ENCODE measurements around the gene ABCC9. TPM values are rescaled to one million over a fixed set of nuclear protein-coding genes. Genes with fewer than 3 reads are reported as not detected.

The ABCC9 gene
- total RNA-seq, 1 experiment from 2014 or later, result 0.12 TPM

DNA sequence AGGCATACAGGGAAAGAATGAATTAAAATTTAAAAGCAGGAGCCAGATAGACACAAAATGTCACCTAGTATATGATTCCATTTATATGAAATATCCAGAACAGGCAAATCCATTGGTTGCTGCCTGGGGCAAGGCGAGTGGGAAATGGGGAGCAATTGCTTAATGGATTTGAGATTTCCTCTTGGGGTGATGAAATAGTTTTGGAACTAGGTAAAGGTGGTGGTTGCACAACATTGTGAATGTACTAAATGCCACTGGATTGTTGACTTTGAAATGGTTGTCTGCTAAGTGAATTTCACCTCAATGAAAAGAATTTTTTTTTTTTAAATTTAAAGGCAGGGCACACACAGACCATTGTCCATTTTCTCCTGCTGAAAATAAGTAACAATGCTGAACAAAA lies 61.9 kb downstream of the ABCC9 start:
- DNase-seq (ENCODE audit: low read depth), result no peak

DNA sequence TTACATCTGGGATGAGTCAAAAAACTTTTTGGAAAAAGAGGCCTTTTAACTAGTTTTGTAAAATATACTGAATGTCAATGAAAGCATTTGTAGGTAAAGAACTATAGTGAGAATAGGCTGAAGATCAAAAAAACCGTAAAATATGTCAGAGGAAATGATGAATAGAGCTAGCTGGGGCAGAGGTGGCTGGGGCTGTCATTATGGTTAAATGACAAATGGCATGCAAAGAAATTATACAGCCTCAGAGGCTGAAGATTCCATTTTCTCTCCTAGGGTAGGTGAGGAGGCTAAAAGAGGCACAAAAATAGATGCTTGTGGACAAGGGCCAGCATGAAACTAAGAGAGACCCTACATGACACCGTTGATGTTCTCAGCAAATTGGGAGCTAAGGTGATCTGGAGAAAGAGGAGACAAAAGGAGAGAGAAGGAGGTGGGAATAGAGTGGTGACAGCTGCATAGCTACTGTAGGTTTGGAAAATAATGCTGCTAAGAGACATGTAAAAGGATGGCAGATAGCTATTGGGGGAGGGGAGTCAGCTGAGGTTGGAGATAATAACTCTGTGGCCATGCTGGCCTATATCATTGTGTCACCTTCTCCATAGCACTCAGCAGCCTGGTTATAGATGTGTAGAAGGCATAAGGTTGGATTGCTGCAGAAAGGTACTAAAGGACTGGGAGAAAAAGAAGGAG lies 63.8 kb downstream of the ABCC9 start:
- DNase-seq (ENCODE audit: low read depth), result no peak

DNA sequence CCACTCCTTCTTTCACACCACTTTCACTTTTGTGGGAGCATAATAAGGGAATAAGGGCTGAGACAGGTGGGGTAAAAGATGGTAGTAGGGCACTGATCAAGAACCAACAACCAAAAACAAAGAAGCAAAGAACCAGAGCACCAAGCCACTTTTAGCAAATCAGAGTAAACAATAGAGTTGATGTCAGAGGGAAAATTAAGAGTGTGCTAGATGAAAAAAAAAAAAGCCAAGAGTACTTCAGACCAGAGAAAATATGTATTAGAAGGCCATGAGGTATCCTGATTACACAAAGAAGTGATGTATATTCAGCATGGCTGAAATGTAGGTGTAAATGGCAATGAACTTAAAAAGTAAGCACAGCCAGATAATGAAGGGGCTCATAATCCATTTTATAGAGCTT lies 75.4 kb downstream of the ABCC9 start:
- no peak for DNase-seq (ENCODE audit: low read depth)

DNA sequence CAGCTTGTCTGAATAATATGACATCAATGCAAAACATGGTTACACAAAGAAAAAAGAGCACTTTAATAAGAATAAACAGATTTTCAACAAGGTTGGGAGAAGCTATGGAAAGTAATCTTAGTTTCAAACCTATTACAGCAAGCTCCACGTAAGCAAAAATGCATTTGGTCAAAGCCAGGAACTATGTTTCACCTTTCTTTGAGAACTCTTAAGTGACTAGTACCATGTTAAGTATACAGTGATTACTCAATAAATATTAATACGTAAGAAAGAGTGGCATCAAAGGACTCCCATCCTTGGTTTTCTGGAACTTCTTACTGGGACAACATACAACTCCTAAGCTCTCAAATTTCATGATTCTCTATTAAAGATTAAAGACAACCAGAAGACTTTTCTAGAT lies 80.7 kb downstream of the ABCC9 start:
- DNase-seq (ENCODE audit: low read depth), result no peak

DNA sequence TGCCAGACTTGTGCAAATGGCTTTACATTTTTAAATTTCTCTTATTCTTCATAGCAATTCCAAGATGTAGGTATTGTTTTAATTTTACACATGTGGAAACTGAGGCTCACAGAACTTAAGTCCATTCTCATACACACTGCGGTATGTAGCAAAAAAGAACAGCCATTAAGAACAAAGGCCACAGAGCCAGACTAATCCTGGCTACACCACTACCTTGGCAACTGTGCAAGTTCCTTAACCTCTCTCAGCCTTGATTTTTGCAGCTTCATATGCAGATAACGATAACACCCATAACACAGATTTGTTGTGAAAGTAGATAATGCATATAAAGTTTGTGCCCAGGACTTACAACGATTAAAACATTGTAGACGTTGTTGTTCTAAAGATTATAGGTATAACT lies 81.1 kb downstream of the ABCC9 start:
- no peak for DNase-seq (ENCODE audit: low read depth)

DNA sequence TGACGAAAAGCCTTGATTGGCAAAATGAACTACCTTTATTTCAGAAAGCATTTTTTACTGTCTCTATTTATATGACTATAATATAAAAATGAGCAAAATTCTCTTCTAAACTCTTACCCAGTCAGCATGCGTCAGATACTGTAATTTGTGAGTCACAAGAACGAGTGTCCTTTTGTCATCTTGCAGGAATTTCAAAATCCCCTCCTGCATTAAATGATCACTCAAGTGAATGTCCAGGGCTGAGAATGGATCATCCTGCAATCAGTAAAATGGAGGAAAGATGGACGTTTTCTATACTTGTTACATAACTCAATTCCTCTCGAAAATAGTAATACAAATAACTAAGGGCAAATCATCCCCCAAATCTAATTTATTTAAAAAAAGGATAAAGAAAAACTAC lies 89.0 kb downstream of the ABCC9 start:
- peak; percentile 7 for DNase-seq (ENCODE audit: low read depth)

DNA sequence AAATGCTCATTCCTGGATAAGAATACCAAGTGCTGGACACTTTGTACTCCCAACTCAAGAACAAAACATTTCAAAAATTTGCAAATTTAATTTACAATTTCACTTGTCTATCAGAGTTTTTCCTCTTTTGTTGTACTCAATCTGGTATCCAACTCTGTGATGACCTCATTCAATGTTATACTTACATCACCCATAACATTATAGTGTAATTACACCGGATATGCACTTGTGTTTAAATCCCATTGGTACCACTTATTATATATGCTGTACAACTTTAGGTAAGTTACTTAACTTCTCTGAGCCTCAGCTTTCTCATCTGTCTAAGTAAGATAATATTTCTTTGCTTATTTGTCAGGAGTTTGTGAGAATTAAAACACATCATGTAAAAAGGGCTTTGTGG lies 90.1 kb downstream of the ABCC9 start:
- no peak for DNase-seq (ENCODE audit: low read depth)

DNA sequence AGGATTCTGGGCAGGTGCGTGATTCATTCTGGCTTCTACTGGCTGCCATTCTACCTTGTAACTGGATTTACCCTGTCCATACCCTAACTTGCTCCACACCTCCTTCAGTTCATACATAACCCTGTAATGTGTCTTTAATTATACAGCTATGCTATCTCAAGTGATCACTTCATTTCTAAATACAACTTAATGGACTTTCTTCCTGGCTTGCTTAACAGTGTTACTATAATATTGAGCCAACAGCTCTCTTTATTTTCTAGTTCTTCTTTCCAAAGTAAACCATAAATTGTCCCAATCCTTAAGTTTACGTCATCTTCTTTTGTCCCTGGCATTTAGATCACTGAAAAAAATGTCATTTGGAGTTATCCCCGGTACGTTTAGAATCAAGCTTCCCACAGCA lies 90.8 kb downstream of the ABCC9 start:
- no peak for DNase-seq (ENCODE audit: low read depth)

DNA sequence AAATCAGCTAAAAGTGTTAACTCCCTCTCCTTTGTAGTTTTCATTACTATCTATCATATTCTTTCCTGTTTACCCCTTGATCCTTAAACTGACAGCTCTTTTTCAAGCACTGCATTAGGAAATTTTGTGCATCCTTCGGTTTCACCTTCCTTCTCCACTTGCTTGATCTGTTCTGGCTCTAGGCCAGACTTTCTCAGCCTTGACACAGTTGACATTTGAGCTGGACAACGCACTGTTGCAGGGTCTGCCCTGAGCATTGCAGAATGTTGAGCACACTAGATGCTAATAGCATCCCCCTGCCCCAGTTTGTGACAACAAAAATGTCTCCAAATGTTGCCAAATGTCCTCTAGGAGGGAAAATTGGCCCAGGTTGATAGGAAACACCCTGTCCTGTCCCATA lies 91.3 kb downstream of the ABCC9 start:
- no peak for DNase-seq (ENCODE audit: low read depth)

DNA sequence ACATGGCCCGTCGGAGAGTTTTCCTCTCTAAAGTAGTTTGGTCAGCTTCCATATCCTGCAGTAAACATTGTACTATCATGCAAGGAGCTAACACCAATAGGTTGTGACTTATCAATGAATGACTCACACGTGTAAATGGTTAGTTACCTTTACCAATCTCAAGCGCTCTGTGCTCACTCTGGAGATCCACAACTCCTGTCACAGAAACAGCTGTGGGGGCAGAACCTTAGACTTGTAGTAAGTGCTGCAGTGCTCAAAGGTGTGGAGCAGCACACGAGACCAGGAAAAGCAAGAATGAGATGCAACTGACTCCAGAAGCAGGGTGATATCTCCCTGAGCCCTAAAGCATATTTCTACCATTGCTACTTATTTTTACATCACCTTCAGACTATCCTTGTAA lies 93.0 kb downstream of the ABCC9 start:
- DNase-seq (ENCODE audit: low read depth), result no peak

DNA sequence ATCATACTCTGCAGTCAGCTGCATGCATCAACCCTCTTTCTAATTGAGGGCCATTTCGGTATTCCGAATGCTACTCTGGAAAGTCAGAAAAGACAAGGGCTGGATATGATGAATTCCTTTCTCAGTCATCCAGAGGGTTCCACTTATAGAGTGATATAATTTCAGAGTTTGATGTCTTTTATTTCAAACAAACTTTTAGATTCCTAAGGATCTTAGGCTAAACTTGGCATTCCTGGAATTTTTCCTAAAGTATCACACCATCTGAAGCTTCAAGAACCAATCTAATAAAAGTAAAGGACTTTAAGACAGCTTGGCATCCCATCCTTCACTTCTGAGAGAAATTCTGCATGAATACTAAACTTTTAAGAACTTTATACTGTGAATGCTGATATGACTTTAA lies 97.4 kb downstream of the ABCC9 start:
- no peak for DNase-seq (ENCODE audit: low read depth)

DNA sequence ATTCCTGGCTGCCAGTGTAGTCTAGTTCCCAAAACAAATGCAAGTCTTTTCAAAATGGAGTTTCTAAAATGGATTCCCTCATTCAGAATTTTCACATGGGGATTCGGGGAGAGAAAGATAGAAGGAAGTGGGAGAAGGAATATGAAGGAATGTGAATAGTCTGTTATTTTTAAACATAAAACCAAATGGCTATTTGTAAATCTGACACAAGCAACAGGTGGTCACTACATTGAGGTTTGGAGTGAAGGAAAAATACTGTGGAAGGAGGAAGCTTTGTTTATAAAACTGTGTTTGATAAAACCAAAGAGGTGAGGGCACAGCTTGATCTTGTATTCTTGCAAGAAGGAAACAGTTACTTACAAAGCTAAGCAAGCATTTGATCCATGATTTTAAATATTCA lies 101.5 kb downstream of the ABCC9 start:
- no peak for DNase-seq (ENCODE audit: low read depth)

DNA sequence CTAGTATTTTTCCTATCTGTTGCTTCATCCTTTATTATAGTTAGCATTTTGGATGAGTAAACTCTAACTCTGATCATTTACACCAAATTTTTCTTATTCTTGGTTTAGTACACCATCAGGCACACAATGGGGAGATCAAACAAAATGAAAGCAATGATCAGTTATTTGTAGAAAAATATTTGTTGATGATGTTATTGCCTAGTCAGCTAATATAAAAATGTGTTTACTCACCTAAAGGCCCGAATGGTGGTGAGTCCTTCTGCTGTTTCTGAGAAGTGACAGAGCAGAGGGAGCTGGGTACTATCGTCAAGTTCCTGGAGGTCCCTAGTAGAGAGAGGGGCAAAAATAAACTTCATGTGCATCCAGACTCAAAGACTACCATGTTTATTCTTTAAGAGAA lies 103.4 kb downstream of the ABCC9 start:
- no peak for DNase-seq (ENCODE audit: low read depth)

DNA sequence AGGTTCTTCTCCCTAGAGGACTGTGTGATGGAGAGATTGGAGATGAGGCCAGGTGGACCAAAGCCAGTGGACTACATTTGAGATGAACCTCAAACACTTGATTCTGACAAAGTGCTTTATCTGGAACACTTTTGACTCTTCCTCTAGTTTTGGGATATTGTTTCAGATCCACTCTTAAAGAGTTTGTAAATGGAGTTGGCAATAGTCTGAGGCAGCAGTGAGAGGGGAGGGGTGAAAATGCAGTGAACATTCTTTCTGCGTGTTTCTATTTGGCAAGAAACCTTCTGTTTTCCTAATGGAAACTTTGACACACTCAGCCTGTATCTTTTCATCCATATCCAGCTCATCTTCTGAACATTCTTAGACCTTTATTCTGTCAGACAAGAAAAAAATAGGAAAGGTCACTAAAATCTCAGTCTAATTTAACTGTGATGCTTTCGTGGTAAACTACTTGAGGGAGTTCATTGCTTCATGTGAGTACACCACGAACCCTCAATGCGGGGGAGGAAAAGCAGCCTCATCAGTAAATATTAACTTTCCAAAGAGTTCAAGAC lies 109.4 kb downstream of the ABCC9 start:
- no peak for DNase-seq (ENCODE audit: low read depth)

DNA sequence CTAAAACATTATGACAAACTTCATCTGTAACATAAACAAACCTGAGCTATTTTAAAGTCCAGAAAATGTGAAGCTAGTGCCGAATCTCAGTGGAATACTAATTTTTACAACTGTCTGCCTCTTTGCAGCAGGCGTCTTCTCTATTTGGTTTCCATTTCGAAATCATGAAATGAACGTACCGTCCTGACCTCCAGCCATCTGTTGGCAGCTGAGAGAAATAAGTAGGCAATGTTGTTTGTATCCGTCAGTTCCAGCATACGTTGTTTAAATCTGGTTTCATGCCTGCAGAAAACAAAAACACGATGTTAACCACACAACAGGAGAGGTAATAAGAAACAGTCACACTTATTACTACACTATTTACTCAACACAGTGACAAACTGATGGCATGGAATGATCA lies 112.4 kb downstream of the ABCC9 start:
- no peak for DNase-seq (ENCODE audit: low read depth)

DNA sequence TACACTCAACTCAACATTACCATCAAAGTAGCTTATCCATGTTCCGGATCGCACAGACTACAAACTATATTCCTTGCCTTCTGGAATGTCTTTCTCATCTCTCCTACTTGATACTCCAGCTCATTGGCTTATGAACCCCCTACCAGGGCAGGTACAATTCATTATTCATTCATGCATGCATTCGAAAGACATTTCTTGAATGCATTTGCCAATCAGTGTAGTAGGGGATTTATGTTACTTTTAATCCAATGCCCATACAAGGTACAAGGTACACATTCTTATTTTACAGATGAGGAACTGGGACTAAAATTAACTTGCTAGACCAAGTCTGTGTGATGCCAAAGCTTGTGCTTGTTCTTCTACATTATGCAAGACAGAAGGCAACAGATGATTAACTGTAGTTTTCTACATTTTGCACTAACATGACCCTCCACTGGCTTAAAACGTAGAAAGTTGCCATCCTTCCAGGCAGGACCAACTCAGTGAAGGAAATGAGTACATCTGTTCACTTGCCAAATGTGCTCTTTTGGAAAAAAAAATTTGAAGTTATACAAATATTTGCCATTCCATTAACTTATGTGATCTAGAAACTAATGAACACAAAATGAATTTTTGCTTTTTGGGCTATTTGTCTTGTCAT lies 113.0 kb downstream of the ABCC9 start:
- no peak for DNase-seq (ENCODE audit: low read depth)

DNA sequence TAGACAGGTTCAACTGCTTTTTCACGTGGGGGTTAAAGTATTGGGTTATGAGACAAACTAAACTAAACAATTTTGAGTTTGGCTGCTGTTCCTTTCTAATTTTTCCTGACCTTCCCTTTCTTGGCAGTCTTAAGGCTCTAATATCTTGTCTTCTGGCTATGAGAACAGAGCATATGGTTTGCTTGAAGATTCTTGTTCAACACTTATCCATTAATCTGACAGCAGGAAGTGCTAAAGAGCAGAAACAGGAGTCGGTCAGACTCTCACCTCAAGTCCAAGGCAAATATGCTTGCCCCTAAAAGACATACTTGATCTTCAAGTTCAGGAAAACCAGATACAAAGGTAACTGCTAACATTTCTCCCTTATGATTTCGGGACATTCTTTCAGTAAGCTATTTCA lies 114.1 kb downstream of the ABCC9 start:
- no peak for DNase-seq (ENCODE audit: low read depth)

DNA sequence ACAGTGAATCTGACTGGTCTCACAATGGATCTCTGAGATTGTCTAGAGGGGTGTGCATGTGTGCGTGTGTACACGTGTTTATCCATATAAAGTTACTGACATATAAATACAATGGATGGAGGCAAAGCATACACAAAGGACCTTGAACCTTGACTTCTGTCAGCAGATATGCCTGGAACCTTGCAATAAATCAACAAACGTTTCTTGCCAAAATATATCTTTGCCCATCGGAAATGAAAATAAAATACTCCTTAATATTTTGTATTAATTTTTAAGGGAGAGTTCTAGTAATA lies 114.7 kb downstream of the ABCC9 start:
- DNase-seq (ENCODE audit: low read depth), result no peak

DNA sequence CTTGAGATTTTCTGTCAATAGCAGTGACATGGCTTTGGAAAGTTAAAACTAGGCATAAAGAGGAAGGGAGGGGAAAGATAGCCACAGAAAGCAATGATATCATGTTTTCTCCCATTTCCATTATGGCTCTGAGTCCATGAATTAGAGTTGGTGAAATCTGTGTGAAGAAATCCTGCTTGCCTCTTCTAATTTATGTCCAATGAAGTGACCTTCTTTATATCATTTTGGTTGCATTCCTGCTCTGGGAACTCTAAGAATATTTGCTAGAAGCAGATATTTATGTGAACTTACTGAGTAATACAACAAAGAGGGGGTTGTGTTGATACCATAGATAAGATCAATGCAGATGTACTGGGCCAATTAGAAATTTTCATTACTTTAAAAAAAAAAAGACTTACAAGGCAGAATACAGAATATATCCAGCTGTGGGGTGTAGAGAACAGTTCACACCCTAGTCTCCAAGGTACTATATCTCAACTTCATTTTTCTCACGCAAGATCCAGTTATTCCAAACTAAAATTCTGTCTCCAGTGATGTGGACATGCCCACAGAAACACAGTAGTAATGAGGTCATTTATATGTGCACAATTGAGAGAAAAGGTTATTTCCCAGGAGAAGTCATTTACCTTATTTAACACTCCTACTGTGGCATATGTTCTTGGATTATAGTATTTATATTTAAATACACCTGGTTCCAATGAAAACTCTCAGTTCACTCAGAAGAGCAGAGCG lies 115.2 kb downstream of the ABCC9 start:
- no peak for DNase-seq (ENCODE audit: low read depth)

DNA sequence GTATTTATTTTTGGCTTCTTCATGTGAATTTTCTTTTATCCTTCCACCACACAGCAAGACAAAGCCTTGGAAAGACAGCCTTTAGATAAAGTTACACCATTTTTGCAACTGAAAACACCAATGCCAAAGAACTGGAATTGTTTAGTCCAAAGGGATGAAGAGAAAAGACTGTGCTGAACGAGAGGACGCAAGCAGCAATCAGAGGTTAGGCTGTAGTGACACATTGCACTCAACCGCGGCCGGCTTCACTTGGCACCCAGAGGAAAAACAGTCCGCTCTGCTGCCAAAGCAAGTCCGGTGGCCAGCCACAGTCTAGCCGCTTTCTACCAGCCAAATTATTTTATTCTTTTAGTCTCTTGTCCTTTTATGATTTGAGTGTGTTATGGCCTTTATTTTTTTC lies 117.6 kb downstream of the ABCC9 start:
- DNase-seq (ENCODE audit: low read depth), result no peak

DNA sequence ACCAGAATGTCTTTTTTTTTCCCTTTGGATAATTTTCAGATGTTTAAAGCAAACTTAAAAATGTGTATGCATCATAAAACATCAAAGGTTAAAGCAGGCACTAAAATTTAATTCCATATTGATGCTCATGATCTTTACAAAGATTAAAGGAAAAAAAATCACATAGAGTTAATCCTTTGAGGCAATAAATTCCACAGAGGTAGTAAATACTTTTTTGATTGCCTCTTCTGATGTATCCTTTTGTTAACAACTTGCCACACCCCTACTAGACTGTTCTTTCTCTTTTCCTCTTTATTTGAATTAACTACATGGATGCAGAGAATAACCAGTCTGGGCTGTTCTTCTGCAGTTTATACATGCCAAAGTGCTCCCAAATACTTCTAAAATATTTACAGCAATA lies 121.5 kb downstream of the ABCC9 start:
- no peak for DNase-seq (ENCODE audit: low read depth)

DNA sequence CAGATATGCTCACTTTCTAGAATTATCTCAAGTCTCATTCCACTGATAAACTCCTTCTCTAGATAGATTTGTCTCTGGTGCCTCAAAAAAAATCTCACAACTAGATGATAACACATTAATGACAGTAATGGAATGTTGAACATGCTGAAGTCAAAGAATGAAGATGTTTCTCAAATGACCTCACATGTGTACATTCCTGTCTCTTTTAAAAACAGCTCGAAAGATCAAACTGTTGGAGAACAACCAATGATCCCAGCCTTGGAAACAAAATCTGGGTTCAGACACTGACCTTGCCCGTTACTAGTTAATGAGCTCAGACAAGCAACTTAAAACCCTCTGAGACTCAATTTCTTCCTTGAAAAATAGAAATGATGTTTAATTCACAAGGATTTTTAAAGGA lies 122.0 kb downstream of the ABCC9 start:
- DNase-seq (ENCODE audit: low read depth), result no peak

DNA sequence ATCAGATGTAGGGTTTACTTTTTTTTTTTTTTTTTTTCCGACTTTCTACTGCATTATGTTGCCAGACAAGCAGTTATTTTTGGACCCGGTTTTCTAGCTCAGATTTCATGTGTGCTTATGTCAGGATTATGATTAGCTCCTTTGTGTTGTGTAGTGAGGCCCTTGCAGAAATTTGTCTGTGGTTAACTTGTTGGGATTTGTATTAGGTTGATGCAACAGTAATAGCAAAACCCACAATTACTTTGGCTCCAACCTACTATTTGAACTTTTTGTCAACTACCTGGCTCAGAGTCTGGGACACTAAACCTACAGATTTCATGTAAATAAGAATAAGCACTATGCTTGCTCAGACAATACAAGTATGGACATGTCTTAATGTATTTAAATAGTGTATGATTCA lies 122.6 kb downstream of the ABCC9 start:
- no peak for DNase-seq (ENCODE audit: low read depth)

All from RPMI7951 (cell line).